SK-N-SH treated with all-trans-retinoic acid at 6 μM for 48 hours (cell line): ENCODE data around the gene GNAI1.
A peak's percentile ranks its signal among the peaks of the same experiment; 100 is the strongest.

ENCODE experiments used
- ATAC-seq: fragments of 200-7000 bp; cut with Tn5 transposase; 3 replicates; pipeline ENCODE4 v1.9.1; 2020; ENCODE audit warnings: mild to moderate bottlenecking, moderate library complexity
- BACH2 ChIP-seq: fragments of 250-450 bp; sonication (Bioruptor Pico); IDR thresholded peaks from 2 replicates; pipeline ENCODE4 v1.9.0; 2021; ENCODE audit warnings: mild to moderate bottlenecking, borderline replicate concordance
- CSDC2 ChIP-seq: fragments of 250-450 bp; sonication (Bioruptor Pico); IDR thresholded peaks from 2 replicates; pipeline ENCODE4 v1.5.0; 2020; ENCODE audit warnings: mild to moderate bottlenecking, moderate library complexity
- CSRNP3 ChIP-seq: fragments of 250-450 bp; sonication (Bioruptor Pico); IDR thresholded peaks from 2 replicates; pipeline ENCODE4 v1.5.1; 2021; ENCODE audit warnings: mild to moderate bottlenecking, moderate library complexity
- ESRRG ChIP-seq: fragments of 250-450 bp; sonication (Bioruptor Pico); IDR thresholded peaks from 2 replicates; pipeline ENCODE4 v1.6.1; 2021; ENCODE audit warnings: mild to moderate bottlenecking
- ISL1 ChIP-seq: fragments of 250-450 bp; sonication (Bioruptor Pico); IDR thresholded peaks from 2 replicates; pipeline ENCODE4 v2.1.2; 2022; ENCODE audit warnings: mild to moderate bottlenecking, moderate library complexity
- POU6F1 ChIP-seq: fragments of 250-450 bp; sonication (Bioruptor Pico); IDR thresholded peaks from 2 replicates; pipeline ENCODE4 v1.8.0; 2021; ENCODE audit warnings: low read depth, mild to moderate bottlenecking, moderate library complexity, borderline replicate concordance
- PPARA ChIP-seq: fragments of 250-450 bp; sonication (Bioruptor Pico); IDR thresholded peaks from 2 replicates; pipeline ENCODE4 v1.5.0; 2020; ENCODE audit warnings: mild to moderate bottlenecking, borderline replicate concordance
- RARB ChIP-seq: fragments of 250-450 bp; sonication (Bioruptor Pico); IDR thresholded peaks from 2 replicates; pipeline ENCODE4 v1.8.0; 2021; ENCODE audit warnings: mild to moderate bottlenecking, moderate library complexity
- SNAI2 ChIP-seq: fragments of 250-450 bp; sonication (Bioruptor Pico); IDR thresholded peaks from 2 replicates; pipeline ENCODE4 v1.5.0; 2020; ENCODE audit warnings: mild to moderate bottlenecking, moderate library complexity
- TCF4 ChIP-seq: fragments of 250-450 bp; sonication (Bioruptor Pico); IDR thresholded peaks from 2 replicates; pipeline ENCODE4 v1.8.0; 2021; ENCODE audit warnings: mild to moderate bottlenecking, moderate library complexity, borderline replicate concordance
- TOX ChIP-seq: fragments of 250-450 bp; sonication (Bioruptor Pico); IDR thresholded peaks from 2 replicates; pipeline ENCODE4 v1.8.0; 2021; ENCODE audit warnings: mild to moderate bottlenecking, moderate library complexity, borderline replicate concordance
- ZC3H10 ChIP-seq: fragments of 250-450 bp; sonication (Bioruptor Pico); IDR thresholded peaks from 2 replicates; pipeline ENCODE4 v1.5.1; 2021; ENCODE audit warnings: mild to moderate bottlenecking, moderate library complexity
- ZFP30 ChIP-seq: fragments of 450-650 bp; formaldehyde crosslinking; IDR thresholded peaks from 2 replicates; pipeline ENCODE4 v1.5.0; 2022; ENCODE audit warnings: mild to moderate bottlenecking, moderate library complexity
- ZNF70 ChIP-seq: fragments of 450-650 bp; formaldehyde crosslinking; IDR thresholded peaks from 2 replicates; pipeline ENCODE4 v1.5.0; 2020; ENCODE audit warnings: mild to moderate bottlenecking, moderate library complexity
- ZNF8 ChIP-seq: fragments of 450-650 bp; formaldehyde crosslinking; IDR thresholded peaks from 2 replicates; pipeline ENCODE4 v1.5.0; 2020; ENCODE audit warnings: mild to moderate bottlenecking, moderate library complexity
- TF ChIP-seq, protein P1 (sequence below): fragments of 250-450 bp; sonication (Bioruptor Pico); IDR thresholded peaks from 2 replicates; pipeline ENCODE4 v1.5.1; 2020; ENCODE audit warnings: low read depth, mild to moderate bottlenecking, moderate library complexity
- TF ChIP-seq, protein P2 (sequence below): fragments of 250-450 bp; sonication (Bioruptor Pico); IDR thresholded peaks from 2 replicates; pipeline ENCODE4 v1.8.0; 2020; ENCODE audit warnings: mild to moderate bottlenecking, moderate library complexity, borderline replicate concordance

Gene GNAI1

GRCh38 chr7:80150611-80151273, 16.1 kb downstream of the GNAI1 start (continued):
- TF ChIP-seq, protein P1, sequence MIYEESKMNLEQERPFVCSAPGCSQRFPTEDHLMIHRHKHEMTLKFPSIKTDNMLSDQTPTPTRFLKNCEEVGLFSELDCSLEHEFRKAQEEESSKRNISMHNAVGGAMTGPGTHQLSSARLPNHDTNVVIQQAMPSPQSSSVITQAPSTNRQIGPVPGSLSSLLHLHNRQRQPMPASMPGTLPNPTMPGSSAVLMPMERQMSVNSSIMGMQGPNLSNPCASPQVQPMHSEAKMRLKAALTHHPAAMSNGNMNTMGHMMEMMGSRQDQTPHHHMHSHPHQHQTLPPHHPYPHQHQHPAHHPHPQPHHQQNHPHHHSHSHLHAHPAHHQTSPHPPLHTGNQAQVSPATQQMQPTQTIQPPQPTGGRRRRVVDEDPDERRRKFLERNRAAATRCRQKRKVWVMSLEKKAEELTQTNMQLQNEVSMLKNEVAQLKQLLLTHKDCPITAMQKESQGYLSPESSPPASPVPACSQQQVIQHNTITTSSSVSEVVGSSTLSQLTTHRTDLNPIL: no peak

DNA sequence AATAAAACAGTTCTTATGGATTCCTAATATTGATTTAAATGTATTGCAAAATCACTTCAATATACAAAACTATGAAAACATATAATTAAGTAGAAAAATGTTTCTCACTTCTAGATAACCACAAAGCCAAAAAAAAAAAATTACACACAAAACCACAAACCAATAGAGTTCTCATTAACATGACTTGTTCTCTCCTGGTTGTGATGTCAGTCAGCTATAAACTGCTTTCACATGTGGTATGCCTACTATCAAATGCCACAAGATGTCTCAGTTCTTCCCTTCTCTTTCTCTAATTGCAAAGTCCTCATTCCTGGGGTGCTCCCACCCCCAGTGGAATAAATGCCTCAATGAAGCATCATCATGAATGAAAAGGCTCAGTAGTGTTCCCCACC, 16.6 kb downstream of the GNAI1 start:
- TF ChIP-seq TCF4 (CRISPR knock-in tag): no peak
- TF ChIP-seq, protein P2, sequence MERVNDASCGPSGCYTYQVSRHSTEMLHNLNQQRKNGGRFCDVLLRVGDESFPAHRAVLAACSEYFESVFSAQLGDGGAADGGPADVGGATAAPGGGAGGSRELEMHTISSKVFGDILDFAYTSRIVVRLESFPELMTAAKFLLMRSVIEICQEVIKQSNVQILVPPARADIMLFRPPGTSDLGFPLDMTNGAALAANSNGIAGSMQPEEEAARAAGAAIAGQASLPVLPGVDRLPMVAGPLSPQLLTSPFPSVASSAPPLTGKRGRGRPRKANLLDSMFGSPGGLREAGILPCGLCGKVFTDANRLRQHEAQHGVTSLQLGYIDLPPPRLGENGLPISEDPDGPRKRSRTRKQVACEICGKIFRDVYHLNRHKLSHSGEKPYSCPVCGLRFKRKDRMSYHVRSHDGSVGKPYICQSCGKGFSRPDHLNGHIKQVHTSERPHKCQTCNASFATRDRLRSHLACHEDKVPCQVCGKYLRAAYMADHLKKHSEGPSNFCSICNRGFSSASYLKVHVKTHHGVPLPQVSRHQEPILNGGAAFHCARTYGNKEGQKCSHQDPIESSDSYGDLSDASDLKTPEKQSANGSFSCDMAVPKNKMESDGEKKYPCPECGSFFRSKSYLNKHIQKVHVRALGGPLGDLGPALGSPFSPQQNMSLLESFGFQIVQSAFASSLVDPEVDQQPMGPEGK (CRISPR knock-in tag): peak; percentile 93; the same call in 1 of the 2 replicates
- no peak for TF ChIP-seq CSRNP3 (CRISPR knock-in tag)
- peak; percentile 77; the same call in 1 of the 2 replicates for TF ChIP-seq ZNF8 (CRISPR knock-in tag)
- no peak for TF ChIP-seq BACH2 (CRISPR knock-in tag)
- TF ChIP-seq ESRRG: no peak
- TF ChIP-seq CSDC2 (CRISPR knock-in tag): no peak
- TF ChIP-seq ZFP30 (CRISPR knock-in tag): no peak
- no peak for TF ChIP-seq RARB (CRISPR knock-in tag)
- no peak for TF ChIP-seq ZC3H10
- TF ChIP-seq SNAI2: no peak
- ATAC-seq: peak; percentile 12

GRCh38 chr7:80153446-80153845, 18.8 kb downstream of the GNAI1 start:
- ATAC-seq: no peak

DNA sequence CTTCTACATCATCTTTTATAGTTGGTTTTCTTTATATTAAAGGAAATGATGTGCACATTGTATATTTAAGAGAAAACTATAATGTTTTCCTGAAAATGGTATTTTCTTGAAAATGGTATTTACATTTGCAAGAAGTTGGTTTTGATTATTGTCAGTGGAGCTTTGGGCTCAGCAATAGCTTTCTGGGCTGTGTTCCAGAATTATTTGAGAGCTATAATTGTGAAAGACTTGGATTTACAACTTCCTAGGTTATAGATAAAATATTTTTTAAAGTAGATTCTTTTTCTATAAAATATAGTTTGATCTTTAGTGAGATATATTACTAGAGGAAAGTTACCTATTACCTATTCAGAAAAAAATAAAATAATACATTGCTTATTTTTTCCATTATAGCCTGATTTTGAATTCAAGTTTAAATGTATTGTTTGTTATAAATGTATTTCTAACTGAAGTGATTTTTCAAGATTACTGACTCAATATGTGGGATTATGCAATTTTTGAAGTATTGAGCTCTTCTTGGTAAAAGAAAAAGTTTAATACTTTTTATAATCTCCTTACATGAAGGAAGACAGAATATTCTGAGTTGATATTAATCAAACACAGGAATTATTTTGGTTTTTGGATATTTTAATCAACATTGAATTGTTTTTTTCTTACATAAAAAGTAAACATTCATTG, 20.2 kb downstream of the GNAI1 start:
- no peak for ATAC-seq
- TF ChIP-seq ZNF70 (CRISPR knock-in tag) (no peak), ISL1 (CRISPR knock-in tag) (peak; percentile 83), CSRNP3 (CRISPR knock-in tag) (no peak), ZC3H10 (no peak), ZNF8 (CRISPR knock-in tag) (no peak), PPARA (CRISPR knock-in tag) (no peak), CSDC2 (CRISPR knock-in tag) (no peak)
- TF ChIP-seq, protein P2 (CRISPR knock-in tag): no peak
- TF ChIP-seq, protein P1: no peak

More at GRCh38 chr7:80153446-80153845, 18.8 kb downstream of the GNAI1 start:
- no peak for TF ChIP-seq TOX (CRISPR knock-in tag)
- TF ChIP-seq ISL1 (CRISPR knock-in tag): no peak
- TF ChIP-seq, protein P1: no peak
- TF ChIP-seq POU6F1 (CRISPR knock-in tag): no peak
